ENCODE measurements around the gene SPNS3. TPM values are rescaled to one million over a fixed set of nuclear protein-coding genes. Genes with fewer than 3 reads are reported as not detected.

Gene SPNS3
- total and polyA plus RNA-seq, 8 donors, result 0.55 to 1.1 (median 1.0) TPM; not detected in 1

GRCh38 chr17:4440021-4440420 is 6.3 kb downstream of the SPNS3 start:
- intact Hi-C loops (cut with DNase I), result no loop called here
- no peak for TF ChIP-seq CTCF (IDR thresholded peaks at IDR 0.05)
- no peaks in the 10 kb centered on the region for H3K9me3 ChIP-seq
- H3K4me3 ChIP-seq, result no peak overlapping the region
- no peak for ATAC-seq
- H3K27ac ChIP-seq, result no peak overlapping the region
- no peaks in the 10 kb centered on the region for H3K36me3 ChIP-seq
- peaks cover 6 to 16% of the 10 kb centered on the region in 2 donors for H3K4me1 ChIP-seq
- no peaks in the 10 kb centered on the region for H3K27me3 ChIP-seq
- DNase-seq, result no peak

- Histone ChIP-seq H3K4me1 (peaks cover 6 to 17% of the 10 kb centered on the region in 2 donors), H3K9me3 (no peaks in the 10 kb centered on the region), H3K27ac (no peak overlapping the region), H3K27me3 (no peaks in the 10 kb centered on the region), H3K36me3 (no peaks in the 10 kb centered on the region), H3K4me3 (no peak overlapping the region)
- intact Hi-C loops (cut with DNase I), result no loop called here
- ATAC-seq (no peak), DNase-seq (peak in 2 of 4 donors; percentile 50 to 61)
- TF ChIP-seq CTCF (IDR thresholded peaks at IDR 0.05), result no peak
These were observed 7.2 kb downstream of the SPNS3 start for GRCh38 chr17:4440690-4441686.

- Histone ChIP-seq H3K4me1 (peaks cover 6 to 9% of the 10 kb centered on the region in 2 donors), H3K27ac (no peak overlapping the region), H3K9me3 (no peaks in the 10 kb centered on the region), H3K36me3 (no peaks in the 10 kb centered on the region), H3K27me3 (no peaks in the 10 kb centered on the region), H3K4me3 (no peak overlapping the region)
- ATAC-seq (no peak), DNase-seq (no peak)
- TF ChIP-seq CTCF (IDR thresholded peaks at IDR 0.05), result no peak
- intact Hi-C loops (cut with DNase I), result no loop called here
These were observed 8.8 kb downstream of the SPNS3 start for GRCh38 chr17:4442582-4442981.

- Histone ChIP-seq H3K36me3 (no peaks in the 10 kb centered on the region), H3K27me3 (no peaks in the 10 kb centered on the region), H3K9me3 (no peaks in the 10 kb centered on the region), H3K27ac (no peak overlapping the region), H3K4me1 (peaks cover 6 to 9% of the 10 kb centered on the region in 2 donors), H3K4me3 (no peak overlapping the region)
- no peak for ATAC-seq
- TF ChIP-seq CTCF (IDR thresholded peaks at IDR 0.05), result no peak
- peak in 2 of 4 donors; percentile 24 to 41 for DNase-seq
- intact Hi-C loops (cut with DNase I), result no loop called here
These were observed 9.7 kb downstream of the SPNS3 start for GRCh38 chr17:4443476-4443875.

GRCh38 chr17:4444782-4445473 is 11.2 kb downstream of the SPNS3 start:
- H3K36me3 ChIP-seq, result no peaks in the 10 kb centered on the region
- no peaks in the 10 kb centered on the region for H3K9me3 ChIP-seq
- H3K4me3 ChIP-seq, result no peak overlapping the region
- H3K27ac ChIP-seq, result no peak overlapping the region
- peaks cover 14 to 18% of the 10 kb centered on the region in 2 donors for H3K4me1 ChIP-seq
- no peak for TF ChIP-seq CTCF (IDR thresholded peaks at IDR 0.05)
- ATAC-seq, result peak; percentile 77
- no peaks in the 10 kb centered on the region for H3K27me3 ChIP-seq
- DNase-seq, result peak in 3 of 4 donors; percentile 39 to 82 (median 65)
- intact Hi-C loops (cut with DNase I), result no loop called here

Data from left lung (tissue), 10 donors.